WTC11 (cell line): ENCODE measurements around the gene SAP30L. TPM values are rescaled to one million over a fixed set of nuclear protein-coding genes. Genes with fewer than 3 reads are reported as not detected.

Experiments
- ATAC-seq: fragments of 200-7000 bp; cut with Tn5 transposase; 2 replicates; pipeline ENCODE4 v1.10.0; 2021; ENCODE audit warnings: mild to moderate bottlenecking, moderate library complexity
- CTCF ChIA-PET: fragments of 300-600 bp; sonication (Branson Sonifier 250); formaldehyde crosslinking; loops from one replicate; lab custom pipeline; 2021; ENCODE audit warnings: antibody characterized with exemption; lab: Charles Lee
- POLR2A ChIA-PET: fragments of 350-600 bp; sonication (Branson Sonifier 250); formaldehyde crosslinking; loops from one replicate; lab custom pipeline; 2021; ENCODE audit warnings: antibody characterized with exemption; lab: Charles Lee
- DNase-seq: peaks from one replicate; pipeline ENCODE4 v3.0.0; 2021; ENCODE audit warnings: low spot score
- H3K27ac Mint-ChIP-seq: 2 replicates; pipeline ENCODE4 v1.8.0; 2021; ENCODE audit warnings: mixed read lengths
- H3K27me3 Mint-ChIP-seq: 2 replicates; pipeline ENCODE4 v1.8.0; 2021; ENCODE audit warnings: low read depth, mild to moderate bottlenecking, moderate library complexity, mixed read lengths
- H3K36me3 Mint-ChIP-seq: 2 replicates; pipeline ENCODE4 v1.8.0; 2021; ENCODE audit warnings: mixed read lengths
- H3K4me1 Mint-ChIP-seq: 2 replicates; pipeline ENCODE4 v1.8.0; 2022; ENCODE audit warnings: mixed read lengths
- H3K4me3 Mint-ChIP-seq: 2 replicates; pipeline ENCODE4 v1.8.0; 2021; ENCODE audit warnings: mild to moderate bottlenecking, moderate library complexity, mixed read lengths
- H3K9me3 Mint-ChIP-seq: 2 replicates; pipeline ENCODE4 v1.8.0; 2021; ENCODE audit warnings: mixed read lengths
- ELF4 ChIP-seq: sonication (generic); formaldehyde crosslinking; IDR thresholded peaks from 2 replicates; pipeline ENCODE4 v1.8.1; 2022; ENCODE audit warnings: low read depth, mild to moderate bottlenecking, moderate library complexity, missing genetic modification reagents
- FOXP1 ChIP-seq: sonication (generic); formaldehyde crosslinking; IDR thresholded peaks from 2 replicates; pipeline ENCODE4 v1.8.0; 2022; ENCODE audit warnings: missing genetic modification reagents, mild to moderate bottlenecking, moderate library complexity, borderline replicate concordance
- GRHL2 ChIP-seq: fragments of 250-450 bp; sonication (Bioruptor Pico); IDR thresholded peaks from 2 replicates; pipeline ENCODE4 v1.8.0; 2022; ENCODE audit warnings: mild to moderate bottlenecking, moderate library complexity; ENCODE audit not compliant: insufficient replicate concordance, severe bottlenecking
- NFE2L1 ChIP-seq: sonication (generic); formaldehyde crosslinking; IDR thresholded peaks from 2 replicates; pipeline ENCODE4 v1.8.1; 2023; ENCODE audit warnings: missing genetic modification reagents
- NR1H2 ChIP-seq: sonication (generic); formaldehyde crosslinking; IDR thresholded peaks from 2 replicates; pipeline ENCODE4 v1.9.0; 2021; ENCODE audit warnings: mild to moderate bottlenecking, moderate library complexity, missing genetic modification reagents
- NR2C2 ChIP-seq: sonication (generic); formaldehyde crosslinking; IDR thresholded peaks from 2 replicates; pipeline ENCODE4 v1.8.0; 2022; ENCODE audit warnings: mild to moderate bottlenecking, missing genetic modification reagents
- SOX15 ChIP-seq: fragments of 250-450 bp; sonication (Bioruptor Pico); IDR thresholded peaks from 2 replicates; pipeline ENCODE4 v1.9.0; 2021; ENCODE audit warnings: mild to moderate bottlenecking
- TP53 ChIP-seq: sonication (generic); formaldehyde crosslinking; IDR thresholded peaks from 2 replicates; pipeline ENCODE4 v1.8.1; 2023; ENCODE audit warnings: mild to moderate bottlenecking, missing genetic modification reagents
- total RNA-seq: library from RNA; stranded (reverse); gene quantifications from 3 replicates; pipeline ENCODE4 v1.2.3, GENCODE V29; 2021
- TF ChIP-seq, protein P1 (sequence below): sonication (generic); formaldehyde crosslinking; IDR thresholded peaks from 2 replicates; pipeline ENCODE4 v1.8.0; 2023; ENCODE audit warnings: missing genetic modification reagents, mild to moderate bottlenecking, borderline replicate concordance
- TF ChIP-seq, protein P2 (sequence below): sonication (generic); formaldehyde crosslinking; IDR thresholded peaks from 2 replicates; pipeline ENCODE4 v1.8.1; 2022; ENCODE audit warnings: low read depth, mild to moderate bottlenecking, moderate library complexity, missing genetic modification reagents, borderline replicate concordance
- TF ChIP-seq, protein P3 (sequence below): sonication (generic); formaldehyde crosslinking; IDR thresholded peaks from 2 replicates; pipeline ENCODE4 v1.8.1; 2023; ENCODE audit warnings: mild to moderate bottlenecking, missing genetic modification reagents, moderate library complexity

SAP30L gene
- total RNA-seq, 1 experiment from 2014 or later, result 33.5 TPM

DNA sequence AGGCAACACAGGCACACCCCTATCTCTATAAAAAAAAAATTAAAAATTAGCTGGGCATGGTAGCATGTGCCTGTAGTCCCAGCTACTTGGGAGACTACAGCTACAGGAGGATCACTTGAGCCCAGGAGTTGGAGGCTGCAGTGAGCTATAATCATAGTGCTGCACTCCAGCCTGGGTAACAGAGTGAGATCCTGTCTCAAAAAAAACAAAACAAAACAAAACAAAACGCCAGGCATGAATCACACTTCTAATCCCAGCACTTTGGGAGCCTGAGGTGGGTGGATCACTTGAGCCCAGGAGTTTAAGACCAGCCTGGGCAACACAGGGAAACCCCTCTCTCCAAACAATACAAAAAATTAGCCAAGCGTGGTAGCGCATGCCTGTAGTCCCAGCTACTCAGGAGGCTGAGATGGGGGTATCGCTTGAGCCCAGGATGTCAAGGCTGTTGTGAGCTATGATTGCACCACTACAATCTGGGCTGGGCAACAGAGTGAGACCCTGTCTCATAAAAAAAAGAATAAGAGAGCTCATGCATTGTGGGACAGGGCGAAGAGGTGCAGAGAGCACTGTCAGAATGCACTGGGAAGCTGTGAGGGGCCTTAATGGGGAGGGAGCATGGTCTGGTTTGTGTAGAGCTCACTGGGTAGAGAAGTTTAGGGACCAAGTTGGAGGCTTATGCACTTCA is 8.4 kb upstream of the SAP30L start:
- Mint-ChIP-seq H3K27ac (no peak overlapping the region), H3K4me3 (no peak overlapping the region), H3K4me1 (no peaks in the 10 kb centered on the region), H3K9me3 (peaks cover 5% of the 10 kb centered on the region), H3K36me3 (peaks cover 48% of the 10 kb centered on the region), H3K27me3 (no peaks in the 10 kb centered on the region)
- DNase-seq, result no peak
- POLR2A ChIA-PET, result no interaction called here
- CTCF ChIA-PET, result no interaction called here
- ATAC-seq, result no peak
- TF ChIP-seq, protein P1, sequence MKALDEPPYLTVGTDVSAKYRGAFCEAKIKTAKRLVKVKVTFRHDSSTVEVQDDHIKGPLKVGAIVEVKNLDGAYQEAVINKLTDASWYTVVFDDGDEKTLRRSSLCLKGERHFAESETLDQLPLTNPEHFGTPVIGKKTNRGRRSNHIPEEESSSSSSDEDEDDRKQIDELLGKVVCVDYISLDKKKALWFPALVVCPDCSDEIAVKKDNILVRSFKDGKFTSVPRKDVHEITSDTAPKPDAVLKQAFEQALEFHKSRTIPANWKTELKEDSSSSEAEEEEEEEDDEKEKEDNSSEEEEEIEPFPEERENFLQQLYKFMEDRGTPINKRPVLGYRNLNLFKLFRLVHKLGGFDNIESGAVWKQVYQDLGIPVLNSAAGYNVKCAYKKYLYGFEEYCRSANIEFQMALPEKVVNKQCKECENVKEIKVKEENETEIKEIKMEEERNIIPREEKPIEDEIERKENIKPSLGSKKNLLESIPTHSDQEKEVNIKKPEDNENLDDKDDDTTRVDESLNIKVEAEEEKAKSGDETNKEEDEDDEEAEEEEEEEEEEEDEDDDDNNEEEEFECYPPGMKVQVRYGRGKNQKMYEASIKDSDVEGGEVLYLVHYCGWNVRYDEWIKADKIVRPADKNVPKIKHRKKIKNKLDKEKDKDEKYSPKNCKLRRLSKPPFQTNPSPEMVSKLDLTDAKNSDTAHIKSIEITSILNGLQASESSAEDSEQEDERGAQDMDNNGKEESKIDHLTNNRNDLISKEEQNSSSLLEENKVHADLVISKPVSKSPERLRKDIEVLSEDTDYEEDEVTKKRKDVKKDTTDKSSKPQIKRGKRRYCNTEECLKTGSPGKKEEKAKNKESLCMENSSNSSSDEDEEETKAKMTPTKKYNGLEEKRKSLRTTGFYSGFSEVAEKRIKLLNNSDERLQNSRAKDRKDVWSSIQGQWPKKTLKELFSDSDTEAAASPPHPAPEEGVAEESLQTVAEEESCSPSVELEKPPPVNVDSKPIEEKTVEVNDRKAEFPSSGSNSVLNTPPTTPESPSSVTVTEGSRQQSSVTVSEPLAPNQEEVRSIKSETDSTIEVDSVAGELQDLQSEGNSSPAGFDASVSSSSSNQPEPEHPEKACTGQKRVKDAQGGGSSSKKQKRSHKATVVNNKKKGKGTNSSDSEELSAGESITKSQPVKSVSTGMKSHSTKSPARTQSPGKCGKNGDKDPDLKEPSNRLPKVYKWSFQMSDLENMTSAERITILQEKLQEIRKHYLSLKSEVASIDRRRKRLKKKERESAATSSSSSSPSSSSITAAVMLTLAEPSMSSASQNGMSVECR (CRISPR knock-in tag), result no peak
- no peak for TF ChIP-seq NR2C2 (CRISPR knock-in tag)
- TF ChIP-seq GRHL2 (CRISPR knock-in tag), result no peak

DNA sequence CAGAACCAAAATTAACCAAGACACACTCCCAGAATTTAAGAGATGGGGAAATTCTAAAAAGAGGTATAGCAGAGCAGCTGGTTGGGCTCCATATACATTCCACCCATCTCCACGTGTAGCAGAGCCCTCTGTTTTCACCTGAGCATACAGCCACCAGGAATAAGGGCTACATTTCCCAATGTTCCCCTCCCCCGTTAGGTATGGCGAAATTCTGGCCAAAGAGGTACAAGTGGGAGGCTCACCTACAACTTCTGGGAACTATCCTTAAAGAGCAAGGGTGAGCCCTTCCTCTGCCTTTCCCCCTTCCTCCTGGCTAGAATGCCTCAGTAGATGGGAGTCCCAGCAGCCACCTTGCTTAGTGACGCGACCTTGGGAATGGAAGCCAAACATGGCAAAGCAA is 5.3 kb upstream of the SAP30L start:
- CTCF ChIA-PET, result interaction anchor here (1.0 kb wide), 1 partner anchor 19 kb away, joined by 3 read pairs; no protein-coding TSS in a partner anchor
- H3K9me3 Mint-ChIP-seq, result peaks cover 5% of the 10 kb centered on the region
- H3K27me3 Mint-ChIP-seq, result no peaks in the 10 kb centered on the region
- DNase-seq (no peak), ATAC-seq (no peak)
- peaks cover 41% of the 10 kb centered on the region for H3K36me3 Mint-ChIP-seq
- POLR2A ChIA-PET, result no interaction called here
- H3K4me1 Mint-ChIP-seq, result peaks cover 4% of the 10 kb centered on the region; the same call in 1 of the 2 replicates
- no peak overlapping the region for H3K4me3 Mint-ChIP-seq
- TF ChIP-seq TP53 (CRISPR knock-in tag), result no peak
- no peak for TF ChIP-seq ELF4 (CRISPR knock-in tag)
- H3K27ac Mint-ChIP-seq, result no peak overlapping the region

DNA sequence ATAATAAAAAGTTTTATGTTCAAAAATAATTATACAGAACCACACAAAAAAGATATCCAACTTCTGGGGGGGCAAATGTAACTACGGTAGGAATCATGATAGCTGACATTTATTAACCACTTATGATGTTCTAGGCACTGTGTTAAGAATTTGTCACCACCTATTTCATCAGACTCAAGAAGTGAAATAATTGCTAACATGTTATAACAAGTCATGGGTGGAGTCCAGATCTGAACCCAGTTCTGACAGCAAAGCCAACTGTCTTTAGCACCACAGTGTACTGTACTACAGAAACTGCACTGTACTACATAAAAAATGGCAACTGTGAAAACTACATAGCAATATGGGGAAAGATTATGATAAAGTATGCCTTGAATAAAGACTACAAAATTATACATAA is 3.0 kb upstream of the SAP30L start:
- DNase-seq (no peak), ATAC-seq (no peak)
- POLR2A ChIA-PET, result no interaction called here
- peaks cover 23% of the 10 kb centered on the region for H3K36me3 Mint-ChIP-seq
- TF ChIP-seq, protein P2, sequence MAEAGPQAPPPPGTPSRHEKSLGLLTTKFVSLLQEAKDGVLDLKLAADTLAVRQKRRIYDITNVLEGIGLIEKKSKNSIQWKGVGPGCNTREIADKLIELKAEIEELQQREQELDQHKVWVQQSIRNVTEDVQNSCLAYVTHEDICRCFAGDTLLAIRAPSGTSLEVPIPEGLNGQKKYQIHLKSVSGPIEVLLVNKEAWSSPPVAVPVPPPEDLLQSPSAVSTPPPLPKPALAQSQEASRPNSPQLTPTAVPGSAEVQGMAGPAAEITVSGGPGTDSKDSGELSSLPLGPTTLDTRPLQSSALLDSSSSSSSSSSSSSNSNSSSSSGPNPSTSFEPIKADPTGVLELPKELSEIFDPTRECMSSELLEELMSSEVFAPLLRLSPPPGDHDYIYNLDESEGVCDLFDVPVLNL (CRISPR knock-in tag), result no peak
- TF ChIP-seq FOXP1 (CRISPR knock-in tag) (no peak), NFE2L1 (CRISPR knock-in tag) (no peak), SOX15 (CRISPR knock-in tag) (no peak), NR1H2 (CRISPR knock-in tag) (no peak)
- TF ChIP-seq, protein P3, sequence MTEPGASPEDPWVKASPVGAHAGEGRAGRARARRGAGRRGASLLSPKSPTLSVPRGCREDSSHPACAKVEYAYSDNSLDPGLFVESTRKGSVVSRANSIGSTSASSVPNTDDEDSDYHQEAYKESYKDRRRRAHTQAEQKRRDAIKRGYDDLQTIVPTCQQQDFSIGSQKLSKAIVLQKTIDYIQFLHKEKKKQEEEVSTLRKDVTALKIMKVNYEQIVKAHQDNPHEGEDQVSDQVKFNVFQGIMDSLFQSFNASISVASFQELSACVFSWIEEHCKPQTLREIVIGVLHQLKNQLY (CRISPR knock-in tag), result no peak
- no peak overlapping the region for H3K4me3 Mint-ChIP-seq
- H3K4me1 Mint-ChIP-seq, result peaks cover 13% of the 10 kb centered on the region
- no peak overlapping the region for H3K27ac Mint-ChIP-seq
- H3K27me3 Mint-ChIP-seq, result peaks cover 8% of the 10 kb centered on the region
- CTCF ChIA-PET, result no interaction called here
- no peaks in the 10 kb centered on the region for H3K9me3 Mint-ChIP-seq
